Activated CD8-positive, alpha-beta memory T cell treated with anti-CD3 and anti-CD28 coated beads for 1 hour (primary cell): Measurements from ENCODE around the gene PRR23B.

Source experiments
- DNase-seq, 2 donors: peaks; one replicate each; pipeline ENCODE4 v3.0.0-alpha.2; 2020; ENCODE audit warnings: low read depth in 1 of 2; ENCODE audit errors: extremely low read depth in 1 of 2

PRR23B gene

DNA sequence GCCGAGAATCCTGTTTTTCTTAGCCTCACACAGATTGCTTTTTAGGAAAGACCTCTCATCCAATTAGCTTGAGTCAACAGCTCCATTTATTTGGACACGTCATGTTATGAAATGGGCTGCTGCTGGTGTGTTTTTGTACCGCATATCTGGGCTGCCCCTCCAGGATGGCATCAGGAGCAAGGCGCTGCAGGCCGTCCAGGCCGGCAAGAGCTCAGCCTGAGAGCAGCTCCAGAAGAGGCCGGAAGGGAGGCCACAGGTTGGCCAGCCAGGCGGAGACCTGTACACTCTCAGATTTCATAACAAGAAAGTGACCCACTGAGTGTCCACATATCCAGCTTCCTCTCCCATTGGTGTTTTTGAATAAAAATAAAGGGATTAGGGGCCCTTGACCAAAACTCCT, 45.4 kb downstream of the PRR23B start:
- no peak for DNase-seq

DNA sequence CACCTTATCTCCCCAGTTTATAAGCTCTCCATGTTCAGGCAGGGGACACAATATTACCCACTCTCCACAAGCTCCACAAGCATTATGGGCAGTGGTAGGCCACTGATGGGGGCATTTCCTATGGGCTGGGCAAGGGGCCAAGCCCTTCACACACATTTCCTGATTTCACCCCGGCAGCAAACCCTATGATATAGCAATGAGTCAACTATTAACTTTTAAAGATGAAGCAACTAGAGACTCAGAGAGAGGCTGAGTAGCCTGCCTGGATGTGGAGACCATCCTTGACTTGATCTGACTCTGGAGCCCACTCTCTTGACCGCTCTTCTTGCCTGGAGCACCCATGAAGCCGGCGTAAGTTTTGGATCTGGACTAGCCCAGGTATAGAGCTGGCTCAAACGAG, 46.3 kb downstream of the PRR23B start:
- DNase-seq, result no peak

DNA sequence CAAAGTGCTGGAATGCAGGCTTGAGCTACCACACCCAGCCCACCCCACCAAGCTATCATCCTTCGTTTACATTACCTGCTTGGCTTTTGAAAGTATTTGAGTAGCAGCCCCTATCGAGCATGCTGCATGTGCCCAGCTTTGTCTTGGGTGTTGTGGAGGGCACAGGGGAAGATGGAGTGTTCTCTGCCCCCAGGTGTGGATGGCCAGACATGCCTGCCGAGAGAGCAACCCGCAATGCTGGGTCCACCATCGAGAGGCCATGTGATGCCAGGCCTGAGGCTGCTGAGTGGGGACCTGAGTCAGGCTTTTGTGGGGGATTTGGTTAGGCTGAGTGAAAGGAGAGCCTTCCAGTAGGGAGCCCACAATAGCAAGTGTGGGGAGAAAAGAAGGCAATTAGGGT, 47.8 kb downstream of the PRR23B start:
- no peak for DNase-seq

GRCh38 chr3:138971766-138972320, 48.9 kb downstream of the PRR23B start:
- DNase-seq, result no peak
